GM19193 (cell line): ENCODE measurements around the gene KDM8.

Experiments
- POLR2A ChIP-seq: IDR thresholded peaks from 4 replicates; pipeline ENCODE4 v1.6.1; 2011; ENCODE audit not compliant: insufficient read depth, insufficient read length; ENCODE audit errors: extremely low read depth

Gene KDM8

GRCh38 chr16:27185776-27186130, 17.6 kb upstream of the KDM8 start:
- no peak for TF ChIP-seq POLR2A

DNA sequence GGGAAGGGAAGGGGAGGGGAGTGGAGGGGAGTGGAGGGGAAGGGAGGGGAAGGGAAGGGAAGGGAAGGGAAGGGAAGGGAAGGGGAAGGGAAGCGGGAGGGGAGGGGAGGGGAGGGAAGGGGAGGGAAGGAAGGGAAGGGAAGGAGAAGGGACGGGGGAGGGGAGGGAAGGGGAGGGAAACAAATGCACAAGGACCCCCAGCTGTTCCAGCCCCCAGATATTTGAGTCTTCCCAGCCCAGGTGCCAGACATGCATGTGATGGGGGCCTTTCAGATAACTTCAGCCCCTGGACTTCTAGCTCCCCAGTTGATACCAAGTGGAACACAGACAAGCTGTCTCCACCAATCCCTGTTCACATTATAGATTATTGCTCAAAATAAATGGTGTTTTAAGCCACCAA, 14.7 kb upstream of the KDM8 start:
- TF ChIP-seq POLR2A: no peak

- TF ChIP-seq POLR2A: no peak
Observed at GRCh38 chr16:27189335-27189972, 13.9 kb upstream of the KDM8 start.

DNA sequence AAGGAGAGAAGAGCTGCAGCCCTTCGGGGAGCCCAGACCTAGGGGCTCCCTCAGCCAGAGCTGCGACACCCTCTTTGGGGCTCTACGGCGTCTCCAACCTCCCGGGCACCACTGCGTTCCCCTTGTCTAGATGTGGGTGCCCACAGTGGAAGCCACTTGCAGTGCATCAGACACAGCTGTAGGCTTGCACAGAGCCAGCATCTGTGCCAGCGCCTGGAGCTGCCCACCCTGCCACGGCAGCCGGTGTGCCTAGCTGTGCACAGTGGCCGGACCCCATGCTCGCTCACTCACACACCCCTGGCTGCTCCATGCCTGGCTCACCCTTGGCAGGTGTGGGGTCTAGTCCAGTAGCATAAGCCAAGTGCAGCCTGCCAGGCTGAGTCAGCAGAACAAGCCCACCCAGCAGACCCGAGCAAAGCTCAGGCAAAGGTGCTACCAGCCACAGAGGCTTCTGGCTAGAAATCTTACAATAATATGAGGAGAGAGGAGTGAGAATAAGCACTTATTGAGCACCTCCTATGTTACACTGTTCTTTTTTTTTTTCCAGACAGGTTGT, 12.9 kb upstream of the KDM8 start:
- no peak for TF ChIP-seq POLR2A

DNA sequence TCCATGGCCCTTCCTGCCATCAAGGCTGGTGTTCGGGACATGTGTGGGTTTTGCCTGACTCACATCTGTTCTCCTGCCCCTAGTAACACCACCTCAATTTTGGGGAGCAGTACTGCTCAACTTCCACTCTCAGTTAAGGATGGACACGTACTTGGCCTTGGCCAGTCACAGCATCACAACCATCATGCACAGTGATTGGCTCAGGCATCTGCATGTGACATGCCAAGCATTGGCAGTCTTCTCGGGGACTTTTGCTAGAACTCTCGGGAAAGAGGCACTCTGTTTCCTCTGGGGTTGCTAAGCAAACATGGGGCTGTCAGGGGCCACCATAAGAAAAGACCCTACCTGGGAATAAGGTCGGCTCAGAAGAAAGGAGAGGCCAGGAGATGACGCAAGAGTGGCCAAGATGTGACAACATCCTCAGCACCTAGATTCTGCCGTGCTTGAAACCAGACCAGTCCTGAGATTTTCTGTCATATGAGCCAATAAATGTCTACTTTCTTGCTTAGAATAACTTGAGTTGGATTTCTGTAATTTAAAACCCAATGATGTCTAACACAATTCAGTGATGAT, 11.9 kb upstream of the KDM8 start:
- TF ChIP-seq POLR2A: no peak

- TF ChIP-seq POLR2A: no peak
Observed at GRCh38 chr16:27193300-27193990, 9.9 kb upstream of the KDM8 start.

GRCh38 chr16:27195076-27195741, 8.1 kb upstream of the KDM8 start:
- no peak for TF ChIP-seq POLR2A

DNA sequence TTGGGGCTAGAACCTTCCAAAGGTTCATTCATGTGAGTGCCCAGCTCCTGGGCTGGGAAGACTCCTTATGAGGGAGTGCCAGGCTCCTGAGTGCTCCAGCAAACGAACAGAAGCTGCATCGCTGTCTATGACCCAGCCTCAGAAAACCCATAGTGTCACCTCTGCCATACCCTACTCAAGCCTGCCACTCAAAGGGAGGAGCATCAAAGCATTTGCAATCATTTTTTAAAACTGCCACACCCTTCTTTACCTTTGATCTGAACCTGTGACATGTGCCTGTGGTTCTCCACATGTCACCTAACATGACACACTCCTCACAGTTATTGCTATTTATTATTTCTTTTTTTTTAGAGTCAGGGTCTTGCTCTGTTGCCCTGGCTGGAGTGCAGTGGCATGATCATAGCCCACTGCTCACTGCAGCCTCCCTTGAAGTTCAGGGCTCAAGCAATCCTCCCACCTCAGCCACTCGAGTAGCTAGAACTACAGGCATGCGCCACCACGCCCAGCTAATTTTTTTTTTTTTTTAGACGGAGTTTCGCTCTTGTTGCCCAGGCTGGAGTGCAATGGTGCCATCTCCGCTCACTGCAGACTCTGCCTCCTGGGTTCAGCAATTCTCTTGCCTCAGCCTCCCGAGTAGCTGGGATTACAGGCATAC, 7.3 kb upstream of the KDM8 start:
- no peak for TF ChIP-seq POLR2A

- no peak for TF ChIP-seq POLR2A
Observed at GRCh38 chr16:27197004-27197403, 6.3 kb upstream of the KDM8 start.

DNA sequence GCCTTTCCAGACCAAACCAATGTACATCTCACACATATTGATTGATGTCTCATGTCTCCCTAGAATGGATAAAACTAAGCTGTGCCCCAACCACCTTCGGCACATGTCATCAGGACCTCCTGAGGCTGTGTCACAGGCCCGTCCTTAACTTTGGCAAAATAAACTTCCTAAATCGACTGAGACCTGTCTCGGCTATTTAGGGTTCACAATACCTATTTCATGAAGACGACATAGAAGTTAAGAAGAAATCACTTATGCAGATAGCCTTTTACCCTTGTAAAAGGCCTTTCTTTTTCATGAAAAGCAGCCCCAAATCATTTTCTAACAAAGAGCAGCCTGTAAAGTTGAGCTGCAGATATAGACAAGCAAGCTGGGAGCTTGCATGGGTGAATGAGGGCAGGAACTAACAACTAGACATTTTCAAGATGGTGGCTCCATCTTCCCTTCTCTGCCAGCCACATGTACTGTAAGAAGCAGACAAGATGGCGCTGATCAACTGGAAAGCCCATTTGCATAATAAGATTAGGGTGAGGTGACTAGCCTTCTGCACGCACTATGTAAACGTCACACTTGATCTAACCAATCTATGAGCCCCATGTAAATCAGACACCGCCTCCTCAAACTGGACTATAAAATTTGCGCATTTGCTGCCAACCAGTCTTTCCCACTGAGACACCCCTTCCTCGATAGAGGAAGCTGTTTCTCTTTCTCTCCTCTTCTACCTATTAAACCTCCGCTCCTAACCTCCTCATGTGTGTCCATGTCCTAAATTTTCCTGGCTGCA, 4.7 kb upstream of the KDM8 start:
- TF ChIP-seq POLR2A: no peak

GRCh38 chr16:27199235-27199586, 4.1 kb upstream of the KDM8 start:
- TF ChIP-seq POLR2A: no peak

DNA sequence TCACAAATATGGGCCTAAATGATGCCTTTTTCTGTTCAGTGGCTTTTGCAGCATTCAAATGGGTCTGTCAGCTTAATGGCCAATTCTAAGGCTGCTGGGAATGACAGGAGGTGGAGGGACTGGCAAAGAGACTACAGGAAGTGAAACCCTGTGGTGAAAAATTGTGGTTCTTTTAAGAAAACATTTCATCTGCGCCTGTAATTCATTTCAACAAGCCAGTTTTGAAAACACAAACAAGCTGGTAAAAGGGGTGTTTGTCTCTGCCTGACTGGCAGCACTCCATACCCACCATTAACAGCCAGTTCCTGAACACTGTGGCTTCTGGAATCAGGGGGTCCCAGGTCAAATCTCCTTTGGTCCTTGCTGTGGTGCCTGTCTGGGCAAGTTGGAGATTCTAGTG, 3.6 kb upstream of the KDM8 start:
- no peak for TF ChIP-seq POLR2A

GRCh38 chr16:27202923-27203506, 311 bp upstream of the KDM8 start:
- no peak for TF ChIP-seq POLR2A

- TF ChIP-seq POLR2A: no peak
Observed at GRCh38 chr16:27204312-27204915, 1.1 kb downstream of the KDM8 start.
